Adrenal gland (tissue), 12 donors: ENCODE results near the gene TPSB2. TPM values are rescaled to one million over a fixed set of nuclear protein-coding genes. Genes with fewer than 3 reads are reported as not detected.
"Not testable (repeated sequence)": the region's sequence is repeated elsewhere in the genome, so short reads cannot be mapped to it uniquely, and the experiment has no call there.

Source experiments
- DNase-seq, 7 donors: peaks; one replicate each; pipeline ENCODE4 v3.0.0-alpha.2; 2019 to 2020
- H3K27ac ChIP-seq, 5 donors: fragments of 200-600 bp; sonication (generic) in 4 of 5; 1 replicate in 3 of 5; 2 replicates in 2 of 5; pipeline versions ENCODE4 v1.5.1 to v1.8.0; 2016 to 2020; ENCODE audit warnings: mild to moderate bottlenecking in 1 of 5
- H3K27me3 ChIP-seq: fragments of 200-600 bp; 2 replicates; pipeline ENCODE4 v1.8.0; 2021
- H3K36me3 ChIP-seq, 2 donors: fragments of 200-600 bp; replicated peaks in 1 of 2; 1 replicate in 1 of 2; 2 replicates in 1 of 2; pipeline versions ENCODE4 v1.5.1 to v1.8.0; 2018 to 2022
- H3K4me1 ChIP-seq, 2 donors: fragments of 200-600 bp; replicated peaks in 1 of 2; 1 replicate in 1 of 2; 2 replicates in 1 of 2; pipeline versions ENCODE4 v1.5.1 to v1.8.0; 2018 to 2021
- H3K4me3 ChIP-seq, 4 donors: fragments of 200-600 bp; sonication (generic) in 3 of 4; one replicate each; pipeline ENCODE4 v1.5.1; 2016 to 2018
- H3K9me3 ChIP-seq, 3 donors: fragments of 200-600 bp; sonication (generic) in 1 of 3; replicated peaks in 1 of 3; 1 replicate in 2 of 3; 2 replicates in 1 of 3; pipeline versions ENCODE4 v1.5.1 to v1.8.0; 2016 to 2021
- POLR2A ChIP-seq, 2 donors: fragments of 450-650 bp; IDR thresholded peaks; one replicate each; pipeline ENCODE4 v1.6.1; 2017; ENCODE audit warnings: antibody characterized with exemption in 2 of 2, mild to moderate bottlenecking in 2 of 2, moderate library complexity in 1 of 2
- WGBS, 4 donors: extraction: QIAGEN DNeasy Blood & Tissue Kit in 2 of 4; methylation state at CpG; one replicate each; pipeline versions ENCODE4 v1.1.5 to v1.1.7; 2013 to 2017; 5-methylcytosine and 5-hydroxymethylcytosine counted together
- intact Hi-C, 2 donors: fragments of 100-400 bp; cut with DNase I; formaldehyde crosslinking; loops; one replicate each; pipeline versions ENCODE4 v1.14.1 to v1.15.0; 2022 to 2023
- polyA plus RNA-seq, 3 donors: library from polyadenylated mRNA; stranded (reverse); fragments of 200-250 nt in 2 of 3; fragments of 350-450 nt in 1 of 3; fragmentation: Illumina TruSeq in 1 of 3; extraction: RNeasy Lipid Tissue Mini Kit (QIAGEN cat#74804) in 1 of 3; gene quantifications; one replicate each; pipeline ENCODE4 v1.2.3, GENCODE V29; 2013 to 2014
- total RNA-seq, 9 donors: library from RNA; depleted of rRNA in 4 of 9; stranded (reverse); fragments of >200 nt in 4 of 9; fragments of 120-200 nt in 1 of 9; fragmentation: NEBNext Ultra II Directional in 1 of 9; extraction: Animal tissue kit (Norgen Biotek cat#: 25700) in 1 of 9; gene quantifications; one replicate each; pipeline versions ENCODE4 v1.1.0 to v1.2.4, GENCODE V29; 2013 to 2023
- TF ChIP-seq, protein P1 (sequence below), 6 experiments: fragments of 450-650 bp in 4 of 6; fragments of 200-600 bp in 2 of 6; sonication (generic) in 1 of 6; IDR thresholded peaks; 1 replicate in 5 of 6; 2 replicates in 1 of 6; pipeline versions ENCODE4 v1.5.1 to v1.8.0; 2016 to 2021; ENCODE audit warnings: antibody characterized with exemption in 6 of 6, mild to moderate bottlenecking in 2 of 6, moderate library complexity in 1 of 6
- donor health status: healthy with polysubstance abuse.
- donor health status: Bipolar disorder and iron deficiency.
- donor health status: DM: yes; HTN: yes; CAD: no.
- donor health status: DM: no; HTN: no; CAD: no.
- donor health status: DM: no; HTN: no; CAD: no.
- donor health status: DM: yes; HTN: yes; CAD: no.

Gene TPSB2
- total and polyA plus RNA-seq, 12 donors = 0.32 to 6.6 (median 0.78) TPM; not detected in 5

GRCh38 chr16:1228227-1228626 is 1.8 kb downstream of the TPSB2 start:
- H3K27ac ChIP-seq, H3K36me3 ChIP-seq, H3K9me3 ChIP-seq, H3K4me3 ChIP-seq, H3K4me1 ChIP-seq, H3K27me3 ChIP-seq, intact Hi-C loops: not testable (repeated sequence)
- DNase-seq = peak in 1 of 7 donors; percentile 3
- WGBS, 4 donors = 73 to 78% (median 74%) methylated on average over 5 to 7 of the region's 7 CpGs; no CpG with 5 or more reads in 1 of the 4 donors

GRCh38 chr16:1226692-1227091 is 3.3 kb downstream of the TPSB2 start:
- H3K36me3 ChIP-seq, H3K9me3 ChIP-seq, H3K4me3 ChIP-seq, intact Hi-C loops, H3K27me3 ChIP-seq, H3K27ac ChIP-seq, H3K4me1 ChIP-seq, DNase-seq: not testable (repeated sequence)
- 46 to 70% (median 46%) methylated on average over 2 to 13 of the region's 14 CpGs; no CpG with 5 or more reads in 1 of the 4 donors for WGBS, 4 donors

GRCh38 chr16:1225728-1226311 is 4.2 kb downstream of the TPSB2 start:
- intact Hi-C loops, H3K9me3 ChIP-seq, H3K36me3 ChIP-seq, H3K27me3 ChIP-seq, H3K4me3 ChIP-seq, H3K4me1 ChIP-seq: not testable (repeated sequence)
- WGBS, 4 donors = 31 to 43% (median 38%) methylated on average over 14 to 24 of the region's 24 CpGs; no CpG with 5 or more reads in 1 of the 4 donors
- peak; percentile 69 to 84 (median 75) for DNase-seq
- peak overlapping the region in 2 of 5 donors; percentile 49 to 79 for H3K27ac ChIP-seq

GRCh38 chr16:1225051-1225451 is 4.9 kb downstream of the TPSB2 start, which contains the start of gene TPSG1:
Gene TPSG1 (minus strand): TSS chr16:1225268. CDS start chr16:1225252, 16 bp downstream.
- intact Hi-C loops = no loop called here
- H3K4me3 ChIP-seq = no peak within 1 kb of the TSS
- H3K27me3 ChIP-seq = no peaks in the 10 kb centered on the region
- H3K36me3 ChIP-seq = no peaks in the 10 kb centered on the region
- H3K27ac ChIP-seq = peak within 1 kb of the TSS in 2 of 5 donors; percentile 49 to 79
- H3K9me3 ChIP-seq = no peaks in the 10 kb centered on the region
- TF ChIP-seq, protein P1, sequence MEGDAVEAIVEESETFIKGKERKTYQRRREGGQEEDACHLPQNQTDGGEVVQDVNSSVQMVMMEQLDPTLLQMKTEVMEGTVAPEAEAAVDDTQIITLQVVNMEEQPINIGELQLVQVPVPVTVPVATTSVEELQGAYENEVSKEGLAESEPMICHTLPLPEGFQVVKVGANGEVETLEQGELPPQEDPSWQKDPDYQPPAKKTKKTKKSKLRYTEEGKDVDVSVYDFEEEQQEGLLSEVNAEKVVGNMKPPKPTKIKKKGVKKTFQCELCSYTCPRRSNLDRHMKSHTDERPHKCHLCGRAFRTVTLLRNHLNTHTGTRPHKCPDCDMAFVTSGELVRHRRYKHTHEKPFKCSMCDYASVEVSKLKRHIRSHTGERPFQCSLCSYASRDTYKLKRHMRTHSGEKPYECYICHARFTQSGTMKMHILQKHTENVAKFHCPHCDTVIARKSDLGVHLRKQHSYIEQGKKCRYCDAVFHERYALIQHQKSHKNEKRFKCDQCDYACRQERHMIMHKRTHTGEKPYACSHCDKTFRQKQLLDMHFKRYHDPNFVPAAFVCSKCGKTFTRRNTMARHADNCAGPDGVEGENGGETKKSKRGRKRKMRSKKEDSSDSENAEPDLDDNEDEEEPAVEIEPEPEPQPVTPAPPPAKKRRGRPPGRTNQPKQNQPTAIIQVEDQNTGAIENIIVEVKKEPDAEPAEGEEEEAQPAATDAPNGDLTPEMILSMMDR (IDR thresholded peaks at IDR 0.05) = no peak
- no peak for TF ChIP-seq POLR2A (IDR thresholded peaks at IDR 0.05)
- H3K4me1 ChIP-seq = no peaks in the 10 kb centered on the region
- DNase-seq = no peak
- 71 to 82% (median 72%) methylated on average over 2 to 10 of the region's 10 CpGs for WGBS, 4 donors

DNA sequence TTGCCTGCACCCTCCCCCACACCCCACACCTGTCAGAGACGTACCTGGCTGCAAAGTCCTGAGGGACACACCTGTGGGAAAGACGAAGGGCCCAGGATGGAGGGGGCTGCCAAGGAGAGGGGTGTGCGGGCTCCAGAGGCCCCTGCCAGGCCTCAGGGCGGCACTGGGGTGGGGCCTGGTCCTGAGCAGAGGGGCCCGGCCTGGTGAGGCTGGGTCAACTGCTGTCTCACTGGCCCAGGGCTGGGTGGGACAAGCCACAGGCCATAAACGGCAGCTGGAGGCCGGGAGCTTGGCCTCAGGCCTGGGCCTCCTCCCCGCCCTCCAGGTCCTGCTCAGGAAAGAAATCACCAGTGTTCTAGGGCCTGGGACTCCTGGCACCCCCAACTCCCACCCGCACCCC is 5.4 kb downstream of the TPSB2 start:
- Histone ChIP-seq H3K4me1 (no peaks in the 10 kb centered on the region), H3K27me3 (no peaks in the 10 kb centered on the region), H3K4me3 (no peak overlapping the region), H3K27ac (peak overlapping the region in 1 of 5 donors; percentile 79), H3K9me3 (no peaks in the 10 kb centered on the region), H3K36me3 (no peaks in the 10 kb centered on the region)
- intact Hi-C loops = no loop called here
- no peak for TF ChIP-seq POLR2A (IDR thresholded peaks at IDR 0.05)
- TF ChIP-seq, protein P1 (IDR thresholded peaks at IDR 0.05) = no peak
- DNase-seq = no peak
- 78 to 86% (median 82%) methylated on average over 4 to 9 of the region's 9 CpGs for WGBS, 4 donors
